ENCODE measurements around the gene ZRANB3. TPM values are rescaled to one million over a fixed set of nuclear protein-coding genes. Genes with fewer than 3 reads are reported as not detected.

Gene ZRANB3
- polyA plus RNA-seq, 3 donors = 8.7 to 10.5 (median 8.8) TPM

GRCh38 chr2:135276525-135276924 lies 254.5 kb downstream of the ZRANB3 start:
- DNase-seq (ENCODE audit: extremely low read depth in 1 of 11, low read depth in 9 of 11, low spot score in 4 of 11) = no peak

- DNase-seq (ENCODE audit: extremely low read depth in 1 of 11, low read depth in 9 of 11, low spot score in 4 of 11) = no peak
Observed at GRCh38 chr2:135271006-135271405, 260.0 kb downstream of the ZRANB3 start.

- no peak for DNase-seq (ENCODE audit: extremely low read depth in 1 of 11, low read depth in 9 of 11, low spot score in 4 of 11)
Observed at GRCh38 chr2:135265960-135266490, 265.0 kb downstream of the ZRANB3 start.

GRCh38 chr2:135259123-135259522 lies 271.9 kb downstream of the ZRANB3 start:
- no peak for DNase-seq (ENCODE audit: extremely low read depth in 1 of 11, low read depth in 9 of 11, low spot score in 4 of 11)

- no peak for DNase-seq (ENCODE audit: extremely low read depth in 1 of 11, low read depth in 9 of 11, low spot score in 4 of 11)
Observed at GRCh38 chr2:135258193-135258592, 272.8 kb downstream of the ZRANB3 start.

- no peak for DNase-seq (ENCODE audit: extremely low read depth in 1 of 11, low read depth in 9 of 11, low spot score in 4 of 11)
Observed at GRCh38 chr2:135257383-135258090, 273.5 kb downstream of the ZRANB3 start.

GRCh38 chr2:135256531-135257260 lies 274.3 kb downstream of the ZRANB3 start:
- DNase-seq (ENCODE audit: extremely low read depth in 1 of 11, low read depth in 9 of 11, low spot score in 4 of 11) = no peak

- DNase-seq (ENCODE audit: extremely low read depth in 1 of 11, low read depth in 9 of 11, low spot score in 4 of 11) = no peak
Observed at GRCh38 chr2:135255208-135255607, 275.8 kb downstream of the ZRANB3 start.

GRCh38 chr2:135252805-135253458 lies 278.1 kb downstream of the ZRANB3 start:
- DNase-seq (ENCODE audit: extremely low read depth in 1 of 11, low read depth in 9 of 11, low spot score in 4 of 11) = no peak

GRCh38 chr2:135248611-135249010 lies 282.4 kb downstream of the ZRANB3 start:
- no peak for DNase-seq (ENCODE audit: extremely low read depth in 1 of 11, low read depth in 9 of 11, low spot score in 4 of 11)

- no peak for DNase-seq (ENCODE audit: extremely low read depth in 1 of 11, low read depth in 9 of 11, low spot score in 4 of 11)
Observed at GRCh38 chr2:135246711-135247270, 284.2 kb downstream of the ZRANB3 start.

- no peak for DNase-seq (ENCODE audit: extremely low read depth in 1 of 11, low read depth in 9 of 11, low spot score in 4 of 11)
Observed at GRCh38 chr2:135245071-135245470, 285.9 kb downstream of the ZRANB3 start.

GRCh38 chr2:135238651-135239050 lies 292.4 kb downstream of the ZRANB3 start:
- no peak for DNase-seq (ENCODE audit: extremely low read depth in 1 of 11, low read depth in 9 of 11, low spot score in 4 of 11)

GRCh38 chr2:135230150-135230549 lies 300.9 kb downstream of the ZRANB3 start:
- no peak for DNase-seq (ENCODE audit: extremely low read depth in 1 of 11, low read depth in 9 of 11, low spot score in 4 of 11)

- no peak for DNase-seq (ENCODE audit: extremely low read depth in 1 of 11, low read depth in 9 of 11, low spot score in 4 of 11)
Observed at GRCh38 chr2:135227386-135227785, 303.6 kb downstream of the ZRANB3 start.

- no peak for DNase-seq (ENCODE audit: extremely low read depth in 1 of 11, low read depth in 9 of 11, low spot score in 4 of 11)
Observed at GRCh38 chr2:135226961-135227360, 304.1 kb downstream of the ZRANB3 start.

GRCh38 chr2:135225781-135226180 lies 305.2 kb downstream of the ZRANB3 start:
- no peak for DNase-seq (ENCODE audit: extremely low read depth in 1 of 11, low read depth in 9 of 11, low spot score in 4 of 11)

GRCh38 chr2:135219226-135219625 lies 311.8 kb downstream of the ZRANB3 start:
- DNase-seq (ENCODE audit: extremely low read depth in 1 of 11, low read depth in 9 of 11, low spot score in 4 of 11) = no peak

- DNase-seq (ENCODE audit: extremely low read depth in 1 of 11, low read depth in 9 of 11, low spot score in 4 of 11) = no peak
Observed at GRCh38 chr2:135218426-135218825, 312.6 kb downstream of the ZRANB3 start.

GRCh38 chr2:135212757-135213156 lies 318.3 kb downstream of the ZRANB3 start:
- DNase-seq (ENCODE audit: extremely low read depth in 1 of 11, low read depth in 9 of 11, low spot score in 4 of 11) = no peak

All from renal cortex interstitium (tissue), 11 donors.